ENCODE results near the gene STIP1.

Gene STIP1

DNA sequence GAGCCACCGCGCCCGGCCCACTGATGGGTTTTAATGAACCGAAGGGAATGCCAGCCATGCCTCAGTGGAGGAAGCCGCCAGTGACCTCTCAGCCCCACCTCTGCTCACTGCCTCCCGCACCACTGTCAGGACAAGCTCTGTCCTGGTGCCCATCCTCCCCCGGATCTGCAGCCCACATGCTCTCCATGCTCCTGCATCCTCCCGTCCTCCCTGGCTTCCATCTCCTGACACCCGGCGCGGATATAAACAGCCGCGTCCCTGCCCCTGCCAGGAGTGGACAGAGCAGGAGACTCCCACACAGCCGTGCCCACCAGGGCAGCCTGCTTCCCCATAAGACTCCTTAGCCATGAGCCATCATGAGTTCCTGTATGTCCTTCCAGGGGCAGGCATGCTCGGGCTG, 46.9 kb upstream of the STIP1 start:
- Histone ChIP-seq H3K79me2 (ENCODE audit: low read length) (no peaks in the 10 kb centered on the region), H3K9me3 (replicated peaks; ENCODE audit: insufficient read depth, low read length) (no peaks in the 10 kb centered on the region), H2AFZ (ENCODE audit: low read length) (no peak overlapping the region), H3K9me2 (replicated peaks; ENCODE audit: insufficient read depth, low read length) (no peaks in the 10 kb centered on the region), H3K4me3 (ENCODE audit: low read length) (no peak overlapping the region), H3K27ac (ENCODE audit: low read length) (no peak overlapping the region), H3K27me3 (replicated peaks; ENCODE audit: insufficient read depth, low read length) (no peaks in the 10 kb centered on the region), H4K20me1 (ENCODE audit: insufficient read depth, low read length) (no peaks in the 10 kb centered on the region), H3K4me1 (ENCODE audit: low read length) (no peaks in the 10 kb centered on the region), H3F3A (ENCODE audit: insufficient read depth, low read length) (no peaks in the 10 kb centered on the region), H3K9ac (ENCODE audit: low read length) (no peak overlapping the region), H3K4me2 (ENCODE audit: low read depth, low read length) (no peak overlapping the region), H3K36me3 (replicated peaks; ENCODE audit: insufficient read depth, low read length) (no peaks in the 10 kb centered on the region)
- no peak for DNase-seq
- TF ChIP-seq EZH2phosphoT487 (IDR thresholded peaks at IDR 0.05; ENCODE audit: low read length) = no peak

DNA sequence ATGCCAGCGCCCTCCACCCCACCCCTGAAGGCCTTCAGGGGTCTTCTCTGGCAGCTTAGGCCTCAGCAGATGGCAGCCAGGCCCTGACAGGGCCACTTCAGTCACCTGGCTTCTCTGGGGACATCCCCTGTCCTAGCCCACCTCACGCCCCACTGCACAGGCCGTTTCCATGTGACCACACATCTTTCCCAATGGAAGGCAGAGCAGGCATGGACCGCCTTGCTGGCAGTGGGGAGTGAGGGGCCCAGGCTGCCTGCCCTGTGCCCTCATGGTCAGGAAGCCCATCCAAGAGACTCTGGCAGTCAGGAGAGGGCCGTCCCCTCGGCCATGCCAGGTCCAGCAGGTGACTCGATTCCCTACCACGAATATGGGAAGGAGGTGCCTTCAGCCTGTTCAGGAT, 45.9 kb upstream of the STIP1 start:
- Histone ChIP-seq H3F3A (ENCODE audit: insufficient read depth, low read length) (no peaks in the 10 kb centered on the region), H3K9me3 (replicated peaks; ENCODE audit: insufficient read depth, low read length) (no peaks in the 10 kb centered on the region), H3K9ac (ENCODE audit: low read length) (no peak overlapping the region), H3K27me3 (replicated peaks; ENCODE audit: insufficient read depth, low read length) (no peaks in the 10 kb centered on the region), H3K27ac (ENCODE audit: low read length) (no peak overlapping the region), H3K4me1 (ENCODE audit: low read length) (no peaks in the 10 kb centered on the region), H3K79me2 (ENCODE audit: low read length) (no peaks in the 10 kb centered on the region), H3K4me3 (ENCODE audit: low read length) (no peak overlapping the region), H2AFZ (ENCODE audit: low read length) (no peak overlapping the region), H4K20me1 (ENCODE audit: insufficient read depth, low read length) (no peaks in the 10 kb centered on the region), H3K36me3 (replicated peaks; ENCODE audit: insufficient read depth, low read length) (no peaks in the 10 kb centered on the region), H3K4me2 (ENCODE audit: low read depth, low read length) (no peak overlapping the region), H3K9me2 (replicated peaks; ENCODE audit: insufficient read depth, low read length) (no peaks in the 10 kb centered on the region)
- DNase-seq = no peak
- TF ChIP-seq EZH2phosphoT487 (IDR thresholded peaks at IDR 0.05; ENCODE audit: low read length) (no peak), EZH2 (optimal IDR thresholded peaks at IDR 0.05; ENCODE audit: low read depth, low read length) (no peak)
- TF ChIP-seq, protein P1, sequence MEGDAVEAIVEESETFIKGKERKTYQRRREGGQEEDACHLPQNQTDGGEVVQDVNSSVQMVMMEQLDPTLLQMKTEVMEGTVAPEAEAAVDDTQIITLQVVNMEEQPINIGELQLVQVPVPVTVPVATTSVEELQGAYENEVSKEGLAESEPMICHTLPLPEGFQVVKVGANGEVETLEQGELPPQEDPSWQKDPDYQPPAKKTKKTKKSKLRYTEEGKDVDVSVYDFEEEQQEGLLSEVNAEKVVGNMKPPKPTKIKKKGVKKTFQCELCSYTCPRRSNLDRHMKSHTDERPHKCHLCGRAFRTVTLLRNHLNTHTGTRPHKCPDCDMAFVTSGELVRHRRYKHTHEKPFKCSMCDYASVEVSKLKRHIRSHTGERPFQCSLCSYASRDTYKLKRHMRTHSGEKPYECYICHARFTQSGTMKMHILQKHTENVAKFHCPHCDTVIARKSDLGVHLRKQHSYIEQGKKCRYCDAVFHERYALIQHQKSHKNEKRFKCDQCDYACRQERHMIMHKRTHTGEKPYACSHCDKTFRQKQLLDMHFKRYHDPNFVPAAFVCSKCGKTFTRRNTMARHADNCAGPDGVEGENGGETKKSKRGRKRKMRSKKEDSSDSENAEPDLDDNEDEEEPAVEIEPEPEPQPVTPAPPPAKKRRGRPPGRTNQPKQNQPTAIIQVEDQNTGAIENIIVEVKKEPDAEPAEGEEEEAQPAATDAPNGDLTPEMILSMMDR (IDR thresholded peaks at IDR 0.05; ENCODE audit: low read length) = no peak

DNA sequence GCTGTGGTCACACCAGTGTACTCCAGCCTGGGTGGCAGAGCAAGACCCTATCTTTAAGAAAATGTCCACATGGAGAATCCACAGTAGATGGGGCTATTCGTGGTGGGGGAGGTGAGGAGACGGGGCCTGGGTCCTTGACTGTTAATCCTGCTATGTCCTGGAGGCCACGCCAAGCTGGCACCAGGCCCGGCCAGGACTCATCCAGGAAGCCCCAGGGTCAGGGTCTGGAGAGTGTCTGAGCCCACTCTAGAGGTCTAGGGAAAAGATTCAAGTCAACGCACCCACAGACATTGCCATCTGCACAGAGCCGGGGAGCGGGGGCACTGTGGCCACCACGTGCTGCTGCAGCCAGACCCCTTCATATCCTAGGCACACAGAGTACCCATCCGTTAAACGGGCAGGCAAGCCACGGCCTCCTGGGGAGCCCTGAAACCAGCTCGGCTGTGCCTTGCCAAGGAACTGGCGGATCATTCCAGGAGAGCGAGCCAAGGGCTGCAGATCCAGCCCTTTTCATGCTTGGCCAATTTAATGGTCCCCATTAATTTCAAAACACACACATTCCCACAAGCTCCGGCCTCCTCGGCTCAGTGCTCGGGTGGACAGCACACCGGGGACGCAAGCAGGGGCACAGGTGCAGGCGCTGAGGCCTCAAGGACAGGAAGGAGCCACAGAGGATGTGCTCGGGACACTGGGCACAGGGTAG, 44.7 kb upstream of the STIP1 start:
- Histone ChIP-seq H3K27ac (ENCODE audit: low read length) (no peak overlapping the region), H3K4me2 (ENCODE audit: low read depth, low read length) (no peak overlapping the region), H3K4me1 (ENCODE audit: low read length) (no peaks in the 10 kb centered on the region), H3K79me2 (ENCODE audit: low read length) (no peaks in the 10 kb centered on the region), H3K36me3 (replicated peaks; ENCODE audit: insufficient read depth, low read length) (no peaks in the 10 kb centered on the region), H3K9me3 (replicated peaks; ENCODE audit: insufficient read depth, low read length) (no peaks in the 10 kb centered on the region), H3K9ac (ENCODE audit: low read length) (no peak overlapping the region), H3K4me3 (ENCODE audit: low read length) (no peak overlapping the region), H2AFZ (ENCODE audit: low read length) (no peak overlapping the region), H4K20me1 (ENCODE audit: insufficient read depth, low read length) (no peaks in the 10 kb centered on the region), H3F3A (ENCODE audit: insufficient read depth, low read length) (no peaks in the 10 kb centered on the region), H3K27me3 (replicated peaks; ENCODE audit: insufficient read depth, low read length) (no peaks in the 10 kb centered on the region), H3K9me2 (replicated peaks; ENCODE audit: insufficient read depth, low read length) (no peaks in the 10 kb centered on the region)
- TF ChIP-seq EZH2phosphoT487 (IDR thresholded peaks at IDR 0.05; ENCODE audit: low read length) (no peak), EZH2 (optimal IDR thresholded peaks at IDR 0.05; ENCODE audit: low read depth, low read length) (no peak)
- TF ChIP-seq, protein P1 (IDR thresholded peaks at IDR 0.05; ENCODE audit: low read length) = no peak
- no peak for DNase-seq

Data from MM.1S (cell line).